ENCODE results near the gene REC8. TPM values are rescaled to one million over a fixed set of nuclear protein-coding genes. Genes with fewer than 3 reads are reported as not detected.
A peak's percentile ranks its signal among the peaks of the same experiment; 100 is the strongest.

REC8 gene
- total RNA-seq, 4 donors from 2014 or later, result 6.7 to 31.4 (median 16.3) TPM

GRCh38 chr14:24133735-24134134, 38.1 kb upstream of the REC8 start:
- DNase-seq (ENCODE audit: low spot score) (no peak), ATAC-seq (ENCODE audit: low FRiP score) (no peak)
- TF ChIP-seq CTCF (IDR thresholded peaks at IDR 0.05), result no peak

- ATAC-seq (ENCODE audit: low FRiP score) (no peak), DNase-seq (ENCODE audit: low spot score) (no peak)
- no peak for TF ChIP-seq CTCF (IDR thresholded peaks at IDR 0.05)
Measured at GRCh38 chr14:24135584-24135833, 36.4 kb upstream of the REC8 start.

GRCh38 chr14:24135834-24136683, 35.8 kb upstream of the REC8 start, which contains the start of gene PSME1:
Gene PSME1, plus strand, starts transcription at chr14:24136194. Its CDS starts 69 bp downstream, at chr14:24136263.
- DNase-seq (ENCODE audit: low spot score) (peak; percentile 78), ATAC-seq (ENCODE audit: low FRiP score) (peak; percentile 97)
- TF ChIP-seq CTCF (IDR thresholded peaks at IDR 0.05), result no peak

- ATAC-seq (ENCODE audit: low FRiP score), result no peak
- DNase-seq (ENCODE audit: low spot score), result no peak
- no peak for TF ChIP-seq CTCF (IDR thresholded peaks at IDR 0.05)
Measured at GRCh38 chr14:24136684-24137528, 35.0 kb upstream of the REC8 start.

GRCh38 chr14:24137529-24138395, 34.1 kb upstream of the REC8 start:
- ATAC-seq (ENCODE audit: low FRiP score) (no peak), DNase-seq (ENCODE audit: low spot score) (no peak)
- no peak for TF ChIP-seq CTCF (IDR thresholded peaks at IDR 0.05)

GRCh38 chr14:24138396-24139271, 33.2 kb upstream of the REC8 start:
- ATAC-seq (ENCODE audit: low FRiP score), result no peak
- no peak for TF ChIP-seq CTCF (IDR thresholded peaks at IDR 0.05)
- no peak for DNase-seq (ENCODE audit: low spot score)

Data from omental fat pad (tissue), 4 donors.